H7 (cell line): ENCODE measurements around the gene CLEC2A. TPM values are rescaled to one million over a fixed set of nuclear protein-coding genes. Genes with fewer than 3 reads are reported as not detected.

Experiments
- DNase-seq: peaks from one replicate; pipeline ENCODE4 v3.0.0; 2012
- H3K27me3 ChIP-seq: 2 replicates; pipeline ENCODE4 v1.6.0; 2011; ENCODE audit warnings: mild to moderate bottlenecking, low read length; ENCODE audit not compliant: control insufficient read depth, insufficient read depth
- H3K36me3 ChIP-seq: replicated peaks from 2 replicates; pipeline ENCODE4 v1.5.1; 2011; ENCODE audit warnings: low read length; ENCODE audit not compliant: control insufficient read depth, insufficient read depth
- H3K4me3 ChIP-seq: 2 replicates; pipeline ENCODE4 v1.5.1; 2011; ENCODE audit warnings: low read depth, mild to moderate bottlenecking, control low read depth, low read length, moderate library complexity; ENCODE audit not compliant: insufficient read depth
- total RNA-seq: library from RNA; depleted of rRNA; stranded (reverse); fragments of >200 nt; shearing (Covaris generic); gene quantifications from 2 replicates; pipeline ENCODE4 v1.2.3, GENCODE V29; 2014

Gene CLEC2A
- total RNA-seq, 1 experiment from 2014 or later: not detected

DNA sequence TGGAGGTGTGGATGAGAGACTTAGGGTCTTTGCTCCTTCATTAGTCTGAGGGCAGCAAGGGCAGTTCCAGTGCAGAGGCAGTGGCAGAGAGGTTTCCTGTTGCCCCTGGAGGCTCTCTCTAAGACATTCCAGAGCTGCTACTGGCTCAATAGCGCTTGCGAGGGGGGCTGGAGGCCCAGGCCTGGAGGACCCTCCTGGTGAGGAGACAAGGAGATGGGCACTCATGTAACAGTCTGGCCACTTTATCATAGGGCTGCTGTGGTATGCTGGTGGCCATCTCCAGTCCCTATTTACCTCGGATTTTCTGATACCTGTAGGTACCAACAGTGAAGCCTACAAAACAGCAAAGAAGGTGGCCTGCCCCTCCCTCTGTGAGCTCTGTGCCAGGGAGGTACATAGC lies 12.7 kb downstream of the CLEC2A start:
- DNase-seq: no peak
- H3K36me3 ChIP-seq: no peaks in the 10 kb centered on the region
- no peaks in the 10 kb centered on the region for H3K27me3 ChIP-seq
- no peak overlapping the region for H3K4me3 ChIP-seq

DNA sequence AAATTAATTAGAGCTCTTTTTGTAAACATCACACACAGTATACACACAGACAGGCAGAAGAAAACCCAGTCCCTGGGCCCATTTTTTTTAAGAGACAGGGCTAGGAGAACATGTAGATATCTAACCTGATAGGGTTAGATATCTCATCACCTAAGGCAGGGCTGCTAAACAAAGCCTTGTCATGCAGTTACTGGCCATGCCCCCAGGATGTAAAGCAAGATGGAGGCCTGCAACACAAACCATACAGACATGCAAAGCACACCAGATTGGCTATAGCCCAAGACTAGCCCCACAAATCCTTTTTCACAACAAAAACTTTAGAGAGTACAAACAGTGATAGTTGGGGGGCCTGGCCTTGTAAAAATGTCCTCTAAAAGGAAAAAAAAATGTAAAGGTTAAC lies 20.5 kb downstream of the CLEC2A start:
- Histone ChIP-seq H3K27me3 (no peaks in the 10 kb centered on the region), H3K4me3 (no peak overlapping the region), H3K36me3 (no peaks in the 10 kb centered on the region; the same call in none of the 2 replicates)
- DNase-seq: no peak

DNA sequence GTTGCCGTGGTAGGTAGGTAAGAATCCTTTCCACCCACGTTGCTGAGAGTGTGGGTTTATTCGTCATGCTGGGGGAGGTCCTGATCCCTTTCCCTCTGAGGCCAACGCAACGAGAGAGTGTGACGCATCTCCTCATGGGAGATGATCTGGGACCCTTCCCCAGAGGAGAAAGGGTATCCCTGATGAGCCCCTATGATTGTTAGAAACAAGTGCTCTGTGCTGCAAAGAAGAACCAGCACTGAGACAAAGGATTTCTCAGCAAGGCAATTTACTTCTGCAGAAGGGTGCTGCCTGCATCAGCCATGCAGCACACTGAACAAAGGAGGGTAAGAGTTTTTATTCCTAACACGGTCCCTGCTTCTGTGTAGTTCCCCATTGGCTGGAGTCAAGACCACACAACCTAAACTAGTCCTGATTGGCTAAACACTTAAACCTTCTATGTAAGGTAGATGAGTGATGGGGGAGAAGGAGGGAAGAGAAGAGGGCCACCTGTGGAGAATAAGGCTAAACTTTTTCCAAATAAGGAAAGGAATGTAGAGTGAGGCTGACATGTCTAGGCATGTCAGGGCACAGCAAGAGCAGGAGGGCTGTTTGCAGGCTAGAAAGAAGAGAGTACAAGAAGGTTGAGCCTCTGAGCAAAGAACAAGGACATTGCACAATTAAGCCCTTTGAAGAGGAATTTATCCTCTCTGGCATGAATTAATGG lies 21.3 kb downstream of the CLEC2A start:
- DNase-seq: no peak
- no peaks in the 10 kb centered on the region for H3K27me3 ChIP-seq
- H3K36me3 ChIP-seq: no peaks in the 10 kb centered on the region; the same call in none of the 2 replicates
- H3K4me3 ChIP-seq: peak overlapping the region; percentile 50; the same call in 1 of the 2 replicates

DNA sequence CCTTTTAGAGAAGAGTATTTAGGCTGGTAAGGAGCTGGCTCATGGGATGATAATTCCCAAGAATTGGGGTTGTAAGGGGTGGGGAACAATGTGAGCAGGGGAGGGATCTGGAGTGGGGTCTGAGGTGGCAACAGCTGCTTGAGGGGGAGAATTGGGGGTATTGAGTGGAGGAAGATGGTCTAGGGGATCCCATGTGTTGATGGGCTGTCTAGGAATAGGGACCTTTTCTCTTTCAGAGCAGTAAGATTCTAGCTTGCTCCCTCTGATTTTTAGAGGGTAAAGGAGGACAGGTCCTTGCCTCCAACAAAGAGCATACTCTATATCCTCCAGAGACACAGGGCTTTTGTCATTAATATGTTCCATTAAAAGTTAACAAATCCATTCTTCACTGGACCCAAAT lies 22.4 kb downstream of the CLEC2A start:
- no peaks in the 10 kb centered on the region for H3K27me3 ChIP-seq
- peak overlapping the region; percentile 50; the same call in 1 of the 2 replicates for H3K4me3 ChIP-seq
- no peak for DNase-seq
- H3K36me3 ChIP-seq: peaks cover 3% of the 10 kb centered on the region

DNA sequence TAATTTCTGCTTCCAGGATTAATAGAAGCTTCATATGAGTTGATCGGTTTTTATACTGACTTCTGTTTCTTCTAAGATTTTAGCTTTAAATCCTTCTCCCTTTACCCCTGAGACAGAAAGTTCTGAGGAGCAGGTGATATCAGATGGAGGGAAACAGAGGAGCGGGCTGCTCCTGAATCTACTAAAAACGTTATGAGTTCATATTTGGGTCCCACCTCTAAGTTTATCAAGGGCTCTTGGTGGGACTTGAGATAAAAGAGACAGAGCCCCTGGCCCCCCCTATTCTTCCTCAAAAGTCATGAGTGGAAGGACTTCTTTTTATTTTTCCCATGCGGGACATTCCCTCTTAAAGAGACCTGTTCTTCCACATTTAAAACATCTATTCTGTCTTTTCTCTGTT lies 23.8 kb downstream of the CLEC2A start:
- H3K27me3 ChIP-seq: no peaks in the 10 kb centered on the region
- DNase-seq: no peak
- H3K4me3 ChIP-seq: no peak overlapping the region; the same call in 1 of the 2 replicates
- peaks cover 3% of the 10 kb centered on the region for H3K36me3 ChIP-seq

DNA sequence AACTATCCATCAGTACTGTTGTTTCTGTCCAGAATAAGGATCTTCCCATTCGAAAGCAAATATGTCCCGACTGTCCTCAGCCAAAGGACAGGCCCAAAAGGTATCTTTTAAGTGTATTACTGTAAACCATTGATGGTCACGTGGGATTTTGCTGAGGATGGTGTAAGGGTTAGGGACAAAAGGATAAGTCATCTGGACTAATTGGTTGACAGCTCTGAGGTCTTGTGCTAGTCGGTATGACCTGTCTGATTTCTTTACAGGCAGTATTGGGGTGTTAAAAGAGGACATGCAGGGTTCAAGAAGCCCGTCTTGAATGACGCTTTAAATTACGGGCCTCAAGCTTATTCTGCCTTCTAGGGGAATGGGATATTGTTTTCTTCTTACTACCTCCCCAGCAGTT lies 24.4 kb downstream of the CLEC2A start:
- H3K4me3 ChIP-seq: no peak overlapping the region
- peaks cover 3% of the 10 kb centered on the region for H3K36me3 ChIP-seq
- H3K27me3 ChIP-seq: no peaks in the 10 kb centered on the region
- no peak for DNase-seq

DNA sequence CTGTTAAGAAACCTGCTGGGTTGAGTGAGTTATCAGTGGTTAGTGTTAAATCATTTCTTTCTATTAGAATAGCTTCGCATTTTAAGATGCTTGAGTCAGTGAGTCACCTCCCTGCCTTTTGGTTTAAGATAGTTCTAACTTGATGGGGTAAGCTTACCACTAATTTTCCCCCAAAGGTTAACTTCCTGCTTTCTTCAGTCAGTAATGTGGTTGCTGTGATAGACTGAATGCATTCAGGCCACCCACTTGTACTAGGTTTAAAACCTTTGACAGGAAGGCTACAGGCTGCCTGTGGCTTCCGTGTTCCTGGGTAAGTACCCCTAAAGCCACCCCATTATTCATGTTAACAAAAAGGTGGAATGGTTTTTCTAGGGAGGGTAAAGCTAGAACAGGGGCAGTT lies 25.3 kb downstream of the CLEC2A start:
- Histone ChIP-seq H3K4me3 (no peak overlapping the region), H3K27me3 (no peaks in the 10 kb centered on the region), H3K36me3 (peaks cover 5% of the 10 kb centered on the region)
- DNase-seq: no peak

DNA sequence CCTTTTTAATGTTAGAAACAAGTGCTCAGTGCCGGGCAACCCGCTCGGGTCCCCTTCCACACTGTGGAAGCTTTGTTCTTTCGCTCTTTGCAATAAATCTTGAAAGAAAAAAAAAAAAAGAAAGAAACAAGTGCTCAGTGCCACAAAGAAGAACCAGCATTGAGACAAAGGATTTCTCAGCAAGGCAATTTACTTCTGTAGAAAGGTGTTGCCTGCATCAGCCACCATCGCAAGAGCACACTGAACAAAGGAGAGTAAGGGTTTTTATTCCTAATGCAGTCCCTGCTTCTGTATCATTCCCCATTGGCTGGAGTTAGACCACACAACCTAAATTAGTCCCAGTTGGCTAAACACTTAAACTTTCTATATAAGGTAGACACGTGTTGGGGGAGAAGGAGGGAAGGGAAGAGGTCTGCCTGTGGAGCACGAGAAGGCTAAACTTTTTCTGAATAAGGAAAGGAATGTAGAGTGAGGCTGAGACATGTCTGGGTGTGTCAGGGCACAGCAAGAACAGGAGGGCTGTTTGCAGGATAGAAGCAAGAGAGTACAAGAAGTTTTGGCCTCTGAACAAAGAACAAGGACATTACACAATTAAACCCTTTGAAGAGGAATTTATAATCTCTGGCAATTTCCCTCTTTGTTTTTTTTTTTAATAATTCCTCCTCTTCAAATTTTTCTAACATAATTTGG lies 29.5 kb downstream of the CLEC2A start:
- no peak for DNase-seq
- Histone ChIP-seq H3K4me3 (no peak overlapping the region), H3K36me3 (peaks cover 10% of the 10 kb centered on the region), H3K27me3 (no peaks in the 10 kb centered on the region)

DNA sequence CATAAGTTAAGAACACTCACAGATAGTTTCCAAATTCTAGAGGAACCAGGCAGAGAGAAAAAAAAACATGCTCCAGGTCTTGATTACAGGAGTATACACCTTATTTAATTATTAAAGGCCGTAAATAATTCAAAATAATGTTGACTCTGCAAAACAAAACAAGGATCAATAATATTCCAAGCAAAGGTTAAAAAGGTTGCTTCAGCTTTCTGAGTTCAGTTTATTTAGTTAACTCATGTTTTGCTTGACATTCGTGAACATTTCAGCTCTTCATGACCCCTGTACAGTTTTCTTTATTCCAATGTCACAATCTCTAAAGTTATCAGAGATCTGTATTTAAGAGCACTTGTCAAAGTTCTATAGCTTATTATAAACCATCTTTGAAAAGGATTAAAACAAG lies 31.2 kb downstream of the CLEC2A start:
- Histone ChIP-seq H3K36me3 (peaks cover 10% of the 10 kb centered on the region), H3K4me3 (no peak overlapping the region), H3K27me3 (no peaks in the 10 kb centered on the region)
- no peak for DNase-seq

DNA sequence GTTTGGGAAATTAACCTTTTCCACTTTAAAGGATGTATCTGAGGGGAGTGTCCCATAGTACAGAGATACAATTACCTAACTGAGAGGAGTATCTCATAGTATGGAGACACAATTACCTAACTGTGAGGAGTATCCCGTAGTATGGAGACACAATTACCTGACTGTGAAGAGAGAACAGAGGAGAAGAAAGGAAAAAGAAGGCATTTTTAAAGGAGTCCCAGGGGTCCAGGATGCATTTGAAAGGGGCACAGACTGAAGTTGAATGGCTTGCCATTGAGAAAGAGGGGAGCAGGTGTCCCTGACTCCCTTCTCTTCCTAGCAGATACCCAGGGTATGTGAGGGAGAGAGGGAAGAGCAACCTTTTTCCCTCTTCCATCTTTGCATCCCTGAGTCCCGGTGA lies 33.0 kb downstream of the CLEC2A start:
- no peak overlapping the region for H3K4me3 ChIP-seq
- no peaks in the 10 kb centered on the region for H3K27me3 ChIP-seq
- no peak for DNase-seq
- peaks cover 7% of the 10 kb centered on the region for H3K36me3 ChIP-seq

DNA sequence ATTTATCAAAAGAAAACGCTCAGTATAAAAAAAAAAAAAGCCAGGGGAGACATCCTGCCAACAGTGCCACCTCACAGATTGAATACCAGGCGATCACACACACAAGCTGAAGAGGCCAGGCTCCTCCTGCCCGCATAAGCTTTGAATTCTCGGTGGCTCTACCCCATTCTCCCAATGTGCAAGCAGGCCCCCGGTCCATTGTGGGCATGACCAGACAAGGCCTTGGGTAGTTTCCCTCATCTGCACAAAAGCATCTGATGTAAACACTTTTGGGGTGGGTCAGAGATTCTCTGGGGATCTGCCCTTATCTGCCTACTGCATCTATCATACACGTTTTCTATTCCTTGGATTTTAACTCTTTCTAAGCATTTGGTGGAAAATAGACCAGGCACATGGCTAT lies 34.6 kb downstream of the CLEC2A start:
- H3K27me3 ChIP-seq: no peaks in the 10 kb centered on the region
- no peak overlapping the region for H3K4me3 ChIP-seq
- H3K36me3 ChIP-seq: peaks cover 5% of the 10 kb centered on the region
- no peak for DNase-seq

DNA sequence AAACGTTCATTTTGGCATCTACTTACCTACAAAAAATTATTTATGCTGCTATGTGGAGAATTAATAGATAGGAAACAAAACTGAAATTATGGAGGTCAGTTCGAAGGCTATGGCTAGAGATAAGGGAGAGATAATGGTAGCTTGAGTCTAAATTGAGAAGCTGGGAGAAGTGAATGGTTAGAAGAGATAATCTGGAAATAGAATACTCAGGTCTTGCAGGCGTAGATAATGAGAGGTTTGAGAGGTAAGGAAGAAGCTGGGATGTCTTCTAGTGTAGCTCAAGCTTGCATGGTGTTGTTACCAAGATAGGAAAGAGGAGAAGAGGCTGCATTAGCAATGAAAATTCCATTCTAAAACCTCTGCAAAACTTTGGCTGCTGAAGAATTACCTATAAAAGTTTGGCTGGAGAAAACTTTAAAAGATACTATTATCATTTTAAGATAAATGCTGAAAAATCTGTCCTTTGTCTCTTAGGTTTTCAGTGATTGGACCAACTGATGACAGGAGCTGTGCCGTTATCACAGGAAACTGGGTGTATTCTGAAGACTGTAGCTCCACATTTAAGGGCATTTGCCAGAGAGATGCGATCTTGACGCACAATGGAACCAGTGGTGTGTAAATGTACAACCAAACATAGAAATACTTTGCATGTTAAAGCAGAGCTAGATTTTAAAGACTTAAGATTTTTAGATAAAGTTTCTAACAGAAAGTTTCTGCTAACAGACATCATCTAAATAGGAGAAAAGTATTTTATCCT lies 36.8 kb downstream of the CLEC2A start:
- H3K27me3 ChIP-seq: no peaks in the 10 kb centered on the region
- peaks cover 5% of the 10 kb centered on the region for H3K36me3 ChIP-seq
- DNase-seq: no peak
- H3K4me3 ChIP-seq: no peak overlapping the region

DNA sequence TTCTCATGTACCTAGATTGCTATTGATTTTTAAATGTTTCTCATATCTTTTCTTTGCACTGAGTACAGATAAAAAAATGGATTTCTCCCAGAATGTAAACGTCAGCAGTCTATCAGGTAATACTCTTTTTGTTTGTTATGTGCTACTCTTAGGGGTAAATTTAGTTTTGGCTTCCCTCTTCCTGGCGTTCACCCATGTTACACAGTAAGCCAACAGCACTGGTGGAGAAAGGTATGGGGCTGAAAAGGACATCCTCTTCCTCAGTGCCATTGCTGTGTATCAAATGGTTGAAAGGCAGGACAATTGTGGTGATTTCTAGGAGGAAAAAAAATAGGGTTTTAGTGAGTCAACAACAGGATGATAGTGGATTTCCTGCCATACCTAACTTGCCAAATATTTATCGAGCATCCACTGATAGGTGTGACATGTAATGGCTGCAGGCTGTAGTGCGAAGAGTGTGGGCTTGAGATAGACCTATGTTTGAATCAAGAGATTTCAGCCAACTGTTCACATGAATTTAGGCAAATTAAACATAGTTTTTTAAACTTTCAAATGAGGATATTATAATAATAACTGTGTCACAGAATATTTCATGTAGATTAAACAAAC lies 43.4 kb downstream of the CLEC2A start:
- H3K36me3 ChIP-seq: no peaks in the 10 kb centered on the region
- DNase-seq: no peak
- no peak overlapping the region for H3K4me3 ChIP-seq

DNA sequence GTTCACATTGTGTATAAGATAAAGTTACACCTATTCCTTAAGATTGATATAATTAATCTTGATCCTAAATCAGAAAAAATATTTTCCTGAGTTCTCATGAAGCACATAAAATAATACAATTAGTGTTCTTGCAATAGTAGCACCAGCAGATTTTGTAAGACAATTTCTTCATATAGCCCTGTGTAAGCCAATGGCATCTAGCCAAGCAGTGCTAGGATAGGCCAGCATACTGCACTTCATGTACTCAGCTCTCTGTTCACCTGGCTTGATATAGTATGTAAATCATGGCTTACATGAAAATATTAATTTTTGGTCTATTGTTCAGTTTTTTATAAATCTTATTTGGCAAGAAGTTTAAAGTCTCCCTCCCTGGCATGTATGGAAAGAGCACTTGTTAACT lies 49.0 kb downstream of the CLEC2A start:
- H3K36me3 ChIP-seq: no peaks in the 10 kb centered on the region
- no peak for DNase-seq
- H3K27me3 ChIP-seq: no peaks in the 10 kb centered on the region
- no peak overlapping the region for H3K4me3 ChIP-seq

More for the DNA sequence above, 43.4 kb downstream of the CLEC2A start:
- H3K27me3 ChIP-seq: no peaks in the 10 kb centered on the region
